MCF 10A (cell line): ENCODE results near the gene CRYBG2. TPM values are rescaled to one million over a fixed set of nuclear protein-coding genes. Genes with fewer than 3 reads are reported as not detected.
A peak's percentile ranks its signal among the peaks of the same experiment; 100 is the strongest.

Source experiments
- BruUV-seq: library from RNA; stranded (reverse); fragments of 400-500 nt; replicated peaks from 2 replicates; lab custom pipeline; 2021; lab: Mats Ljungman, UMichigan
- CTCF ChIA-PET: fragments of 300-600 bp; sonication (Branson Sonifier 250); formaldehyde crosslinking; extraction: SDS; loops from one replicate; lab custom pipeline; 2021; ENCODE audit warnings: antibody characterized with exemption, inconsistent platforms; lab: Yijun Ruan, JAX
- POLR2A ChIA-PET: fragments of 300-600, 350-650 bp; sonication (Branson Sonifier 250); formaldehyde crosslinking; extraction: SDS; loops from one replicate; lab custom pipeline; 2020; ENCODE audit warnings: antibody characterized with exemption, inconsistent platforms; lab: Yijun Ruan, JAX
- DNase-seq: peaks from one replicate; pipeline ENCODE4 v3.0.0-alpha.2; 2018; ENCODE audit not compliant: unreplicated experiment
- H3K27ac Mint-ChIP-seq: one replicate; pipeline ENCODE4 v1.8.0; 2022; ENCODE audit warnings: mild to moderate bottlenecking, low read depth, mixed read lengths; ENCODE audit not compliant: unreplicated experiment
- H3K27me3 Mint-ChIP-seq: one replicate; pipeline ENCODE4 v1.8.0; 2022; ENCODE audit warnings: mixed read lengths; ENCODE audit not compliant: insufficient read depth, unreplicated experiment
- H3K36me3 Mint-ChIP-seq: one replicate; pipeline ENCODE4 v1.8.0; 2022; ENCODE audit warnings: mild to moderate bottlenecking, moderate library complexity, mixed read lengths; ENCODE audit not compliant: insufficient read depth, unreplicated experiment
- H3K4me1 Mint-ChIP-seq: one replicate; pipeline ENCODE4 v1.8.0; 2022; ENCODE audit warnings: mixed read lengths; ENCODE audit not compliant: insufficient read depth, unreplicated experiment
- H3K4me3 Mint-ChIP-seq: one replicate; pipeline ENCODE4 v1.8.0; 2022; ENCODE audit warnings: mild to moderate bottlenecking, moderate library complexity, mixed read lengths; ENCODE audit not compliant: unreplicated experiment
- H3K9me3 Mint-ChIP-seq: one replicate; pipeline ENCODE4 v1.8.0; 2022; ENCODE audit warnings: mixed read lengths; ENCODE audit not compliant: unreplicated experiment
- intact Hi-C: fragments of 100-400 bp; cut with micrococcal nuclease; formaldehyde crosslinking; loops from 2 replicates; pipeline ENCODE4 v1.14.1; 2022
- total RNA-seq: library from RNA; stranded (reverse); gene quantifications from 2 replicates; pipeline ENCODE4 v1.2.3, GENCODE V29; 2022
- TF ChIP-seq, protein P1 (sequence below): fragments of 200-600 bp; IDR thresholded peaks from one replicate; pipeline ENCODE4 v1.8.0; 2022; ENCODE audit warnings: antibody characterized with exemption, mild to moderate bottlenecking; ENCODE audit not compliant: unreplicated experiment

Gene CRYBG2
- total RNA-seq, 1 experiment from 2014 or later, result 8.6 TPM

DNA sequence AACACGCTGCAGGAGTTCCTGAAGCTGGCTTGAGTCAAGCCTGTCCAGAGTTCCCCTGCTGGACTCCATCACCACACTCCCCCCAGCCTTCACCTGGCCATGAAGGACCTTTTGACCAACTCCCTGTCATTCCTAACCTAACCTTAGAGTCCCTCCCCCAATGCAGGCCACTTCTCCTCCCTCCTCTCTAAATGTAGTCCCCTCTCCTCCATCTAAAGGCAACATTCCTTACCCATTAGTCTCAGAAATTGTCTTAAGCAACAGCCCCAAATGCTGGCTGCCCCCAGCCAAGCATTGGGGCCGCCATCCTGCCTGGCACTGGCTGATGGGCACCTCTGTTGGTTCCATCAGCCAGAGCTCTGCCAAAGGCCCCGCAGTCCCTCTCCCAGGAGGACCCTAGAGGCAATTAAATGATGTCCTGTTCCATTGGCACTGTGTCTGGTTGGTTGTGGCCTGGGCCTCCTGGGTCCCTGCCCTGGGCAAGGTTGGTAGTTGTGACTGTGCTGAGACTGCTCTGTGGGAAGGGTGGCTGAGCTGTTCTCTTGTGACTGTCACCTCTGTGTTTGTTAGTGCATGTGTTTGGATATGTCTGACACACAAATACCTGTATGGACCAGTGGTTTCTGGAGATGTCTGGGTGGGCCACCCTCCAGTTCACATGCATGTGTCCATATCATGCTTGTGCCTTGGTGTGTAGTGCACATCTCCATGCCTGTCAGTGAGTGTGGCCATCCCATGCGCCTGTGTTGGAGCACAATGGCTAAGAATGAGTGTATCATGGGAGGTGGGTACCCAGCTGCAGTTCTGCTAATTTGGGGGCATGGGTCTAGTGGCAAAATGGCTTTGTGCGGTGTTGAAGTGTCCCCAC is 72.6 kb downstream of the CRYBG2 start:
- ChIA-PET POLR2A (interaction anchor here (0.5 to 8.9 kb wide), 6 partner anchors 8 to 144 kb away, joined by 3 to 83 read pairs (median 9); partner anchors contain the start of genes CEP85, UBXN11 and ZNF593), CTCF (interaction anchor here (0.6 to 1.0 kb wide), 3 partner anchors 48 to 111 kb away, joined by 3 to 5 read pairs (median 4); no protein-coding TSS in a partner anchor)
- peaks cover 71% of the 10 kb centered on the region for H3K4me1 Mint-ChIP-seq
- H3K27me3 Mint-ChIP-seq, result no peaks in the 10 kb centered on the region
- BruUV-seq, result TSS peak; percentile 94
- TF ChIP-seq, protein P1, sequence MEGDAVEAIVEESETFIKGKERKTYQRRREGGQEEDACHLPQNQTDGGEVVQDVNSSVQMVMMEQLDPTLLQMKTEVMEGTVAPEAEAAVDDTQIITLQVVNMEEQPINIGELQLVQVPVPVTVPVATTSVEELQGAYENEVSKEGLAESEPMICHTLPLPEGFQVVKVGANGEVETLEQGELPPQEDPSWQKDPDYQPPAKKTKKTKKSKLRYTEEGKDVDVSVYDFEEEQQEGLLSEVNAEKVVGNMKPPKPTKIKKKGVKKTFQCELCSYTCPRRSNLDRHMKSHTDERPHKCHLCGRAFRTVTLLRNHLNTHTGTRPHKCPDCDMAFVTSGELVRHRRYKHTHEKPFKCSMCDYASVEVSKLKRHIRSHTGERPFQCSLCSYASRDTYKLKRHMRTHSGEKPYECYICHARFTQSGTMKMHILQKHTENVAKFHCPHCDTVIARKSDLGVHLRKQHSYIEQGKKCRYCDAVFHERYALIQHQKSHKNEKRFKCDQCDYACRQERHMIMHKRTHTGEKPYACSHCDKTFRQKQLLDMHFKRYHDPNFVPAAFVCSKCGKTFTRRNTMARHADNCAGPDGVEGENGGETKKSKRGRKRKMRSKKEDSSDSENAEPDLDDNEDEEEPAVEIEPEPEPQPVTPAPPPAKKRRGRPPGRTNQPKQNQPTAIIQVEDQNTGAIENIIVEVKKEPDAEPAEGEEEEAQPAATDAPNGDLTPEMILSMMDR, result no peak
- intact Hi-C loops, result no loop called here
- H3K36me3 Mint-ChIP-seq, result peaks cover 31% of the 10 kb centered on the region
- H3K9me3 Mint-ChIP-seq, result no peaks in the 10 kb centered on the region
- no peak for DNase-seq
- H3K27ac Mint-ChIP-seq, result peak overlapping the region; percentile 89
- H3K4me3 Mint-ChIP-seq, result peak overlapping the region; percentile 89

DNA sequence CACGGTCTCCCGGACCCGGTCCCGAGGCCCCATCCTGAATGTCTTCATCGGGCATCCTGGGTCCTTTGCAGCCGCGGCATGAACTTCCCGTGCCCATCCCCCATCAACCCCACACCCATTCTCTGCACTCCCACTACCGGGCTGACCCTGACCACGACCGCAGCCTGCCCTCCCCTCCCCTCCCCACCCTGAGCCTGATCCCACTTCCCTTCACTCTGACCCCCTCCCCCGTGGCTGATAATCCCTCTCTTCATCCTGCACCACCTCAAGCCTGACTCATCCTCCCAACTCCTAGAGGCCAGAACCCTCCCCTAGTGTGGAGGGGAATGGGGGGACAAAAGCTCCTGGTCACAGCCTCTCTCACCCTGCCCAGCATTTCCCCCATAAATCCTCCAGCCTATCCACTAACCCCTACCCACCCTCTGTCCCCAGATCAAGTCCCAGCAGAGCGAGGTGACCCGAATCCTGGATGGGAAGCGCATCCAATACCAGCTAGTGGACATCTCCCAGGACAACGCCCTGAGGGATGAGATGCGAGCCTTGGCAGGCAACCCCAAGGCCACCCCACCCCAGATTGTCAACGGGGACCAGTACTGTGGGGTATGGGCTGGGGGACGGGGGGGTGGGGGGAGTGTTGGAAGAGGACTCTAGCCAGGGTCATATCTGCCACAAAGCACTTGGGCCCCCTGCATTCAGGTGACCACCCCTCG is 73.4 kb downstream of the CRYBG2 start:
- TF ChIP-seq, protein P1, result no peak
- H3K4me1 Mint-ChIP-seq, result peaks cover 79% of the 10 kb centered on the region
- CTCF ChIA-PET, result interaction anchor here (0.6 to 1.3 kb wide), 7 partner anchors 28 to 154 kb away, joined by 3 to 5 read pairs (median 4); no protein-coding TSS in a partner anchor
- H3K27ac Mint-ChIP-seq, result peak overlapping the region; percentile 89
- intact Hi-C loops, result no loop called here
- H3K36me3 Mint-ChIP-seq, result peaks cover 31% of the 10 kb centered on the region
- POLR2A ChIA-PET, result interaction anchor here (0.5 to 8.9 kb wide), 15 partner anchors 9 to 169 kb away, joined by 3 to 83 read pairs (median 6); partner anchors contain the start of genes CEP85, UBXN11 and ZNF593
- BruUV-seq, result no TSS peak
- DNase-seq, result no peak
- H3K9me3 Mint-ChIP-seq, result no peaks in the 10 kb centered on the region
- H3K27me3 Mint-ChIP-seq, result no peaks in the 10 kb centered on the region
- H3K4me3 Mint-ChIP-seq, result peak overlapping the region; percentile 89

DNA sequence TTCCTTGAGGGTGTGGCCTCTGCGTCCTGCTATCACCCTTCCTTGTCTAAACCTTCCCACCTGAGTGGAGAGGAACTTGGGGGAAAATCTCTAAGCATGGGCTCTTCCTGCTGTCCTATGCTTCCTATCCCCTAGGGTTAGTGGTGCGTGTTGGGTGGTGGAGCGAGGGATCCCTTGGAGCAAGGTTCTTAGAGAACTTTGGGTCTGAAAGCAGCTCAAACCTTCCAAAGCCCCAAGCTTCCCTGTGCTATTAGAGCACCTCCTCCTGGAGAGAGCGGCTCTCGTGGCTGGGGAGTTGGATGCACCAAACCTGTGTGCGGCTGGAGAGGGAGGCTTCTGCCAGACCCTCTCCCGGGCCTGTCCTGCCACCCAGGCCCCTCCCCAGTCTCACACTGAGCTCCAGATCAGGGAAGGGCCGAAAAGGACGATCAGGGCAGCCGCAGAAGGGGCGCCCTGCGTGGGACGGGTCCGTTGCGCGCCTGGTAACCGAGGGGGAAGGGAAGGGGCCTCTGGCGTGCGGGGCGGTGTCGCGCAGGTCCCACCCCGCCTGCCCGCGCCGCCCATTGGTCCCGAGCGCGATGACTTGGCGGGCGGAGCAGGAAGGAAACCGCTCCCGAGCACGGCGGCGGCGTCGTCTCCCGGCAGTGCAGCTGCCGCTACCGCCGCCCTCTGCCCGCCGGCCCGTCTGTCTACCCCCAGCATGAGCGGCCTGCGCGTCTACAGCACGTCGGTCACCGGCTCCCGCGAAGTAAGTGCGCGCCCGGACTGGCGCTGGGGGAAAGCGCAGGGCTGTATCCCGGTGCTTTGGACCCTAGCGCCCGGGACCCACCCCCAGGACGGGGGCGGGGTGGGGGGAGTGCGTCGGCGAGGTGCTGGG is 74.2 kb downstream of the CRYBG2 start, which contains the start of gene SH3BGRL3:
Gene SH3BGRL3 (plus strand): TSS at position 631 of the 877 bp plus-strand sequence. CDS start 70 bp downstream, at position 701.
- intact Hi-C loops, result loop anchor here (2.0 to 5.0 kb wide), 2 partner anchors 27 to 167 kb away; partner anchors contain the start of genes PDIK1L and UBXN11
- Mint-ChIP-seq H3K4me3 (peak within 1 kb of the TSS; percentile 89), H3K36me3 (peaks cover 31% of the 10 kb centered on the region), H3K27ac (peak within 1 kb of the TSS; percentile 89), H3K4me1 (peaks cover 78% of the 10 kb centered on the region), H3K9me3 (no peaks in the 10 kb centered on the region), H3K27me3 (no peaks in the 10 kb centered on the region)
- POLR2A ChIA-PET, result interaction anchor here (0.5 to 8.9 kb wide), 29 partner anchors 9 to 1978 kb away, joined by 3 to 83 read pairs (median 4); partner anchors contain the start of genes CEP85, CNKSR1, DHDDS and UBXN11
- BruUV-seq, result no TSS peak
- TF ChIP-seq, protein P1, result no peak
- DNase-seq, result peak; percentile 82
- CTCF ChIA-PET, result interaction anchor here (0.5 to 6.5 kb wide), 13 partner anchors 29 to 153 kb away, joined by 3 to 51 read pairs (median 3); partner anchors contain the start of gene CEP85
